Upper lobe of left lung (tissue), 4 donors: ENCODE data around the gene PCGF3.

Source experiments
- CTCF ChIP-seq, 6 experiments: fragments of 450-650 bp in 4 of 6; fragments of 200-600 bp in 2 of 6; sonication (generic) in 2 of 6; IDR thresholded peaks; one replicate each; pipeline ENCODE4 v1.5.1; 2016 to 2019; ENCODE audit warnings: antibody characterized with exemption in 6 of 6
- EP300 ChIP-seq, 4 donors: sonication (generic); formaldehyde crosslinking; IDR thresholded peaks; one replicate each; pipeline ENCODE4 v1.5.1; 2017; ENCODE audit warnings: antibody characterized with exemption in 4 of 4, control low read depth in 2 of 4
- POLR2A ChIP-seq, 4 donors: fragments of 450-650 bp; IDR thresholded peaks; one replicate each; pipeline ENCODE4 v1.5.1; 2016 to 2017; ENCODE audit warnings: antibody characterized with exemption in 4 of 4, mild to moderate bottlenecking in 2 of 4

- no peak for TF ChIP-seq CTCF (IDR thresholded peaks at IDR 0.05)
- TF ChIP-seq POLR2A (IDR thresholded peaks at IDR 0.05) = no peak
- no peak for TF ChIP-seq EP300 (IDR thresholded peaks at IDR 0.05)
Observed at GRCh38 chr4:772118-772517, 66.5 kb downstream of the PCGF3 start.
